Activated naive CD4-positive, alpha-beta T cell treated with anti-CD3 and anti-CD28 coated beads, Interleukin-2, amount 50 U/mL, for 24 hours (primary cell): ENCODE results near the gene SLC3A2.

Experiments used
- H3K27ac Mint-ChIP-seq: one replicate; pipeline ENCODE4 v1.8.0; 2021; ENCODE audit warnings: mild to moderate bottlenecking, mixed read lengths
- H3K27me3 Mint-ChIP-seq: one replicate; pipeline ENCODE4 v1.8.0; 2021; ENCODE audit warnings: mixed read lengths
- H3K36me3 Mint-ChIP-seq: one replicate; pipeline ENCODE4 v1.8.0; 2021; ENCODE audit warnings: mixed read lengths
- H3K4me1 Mint-ChIP-seq: one replicate; pipeline ENCODE4 v1.8.0; 2021; ENCODE audit warnings: mixed read lengths
- H3K4me3 Mint-ChIP-seq: one replicate; pipeline ENCODE4 v1.8.0; 2021; ENCODE audit warnings: mild to moderate bottlenecking, mixed read lengths
- H3K9me3 Mint-ChIP-seq: one replicate; pipeline ENCODE4 v1.8.0; 2021; ENCODE audit warnings: mixed read lengths

SLC3A2 gene

DNA sequence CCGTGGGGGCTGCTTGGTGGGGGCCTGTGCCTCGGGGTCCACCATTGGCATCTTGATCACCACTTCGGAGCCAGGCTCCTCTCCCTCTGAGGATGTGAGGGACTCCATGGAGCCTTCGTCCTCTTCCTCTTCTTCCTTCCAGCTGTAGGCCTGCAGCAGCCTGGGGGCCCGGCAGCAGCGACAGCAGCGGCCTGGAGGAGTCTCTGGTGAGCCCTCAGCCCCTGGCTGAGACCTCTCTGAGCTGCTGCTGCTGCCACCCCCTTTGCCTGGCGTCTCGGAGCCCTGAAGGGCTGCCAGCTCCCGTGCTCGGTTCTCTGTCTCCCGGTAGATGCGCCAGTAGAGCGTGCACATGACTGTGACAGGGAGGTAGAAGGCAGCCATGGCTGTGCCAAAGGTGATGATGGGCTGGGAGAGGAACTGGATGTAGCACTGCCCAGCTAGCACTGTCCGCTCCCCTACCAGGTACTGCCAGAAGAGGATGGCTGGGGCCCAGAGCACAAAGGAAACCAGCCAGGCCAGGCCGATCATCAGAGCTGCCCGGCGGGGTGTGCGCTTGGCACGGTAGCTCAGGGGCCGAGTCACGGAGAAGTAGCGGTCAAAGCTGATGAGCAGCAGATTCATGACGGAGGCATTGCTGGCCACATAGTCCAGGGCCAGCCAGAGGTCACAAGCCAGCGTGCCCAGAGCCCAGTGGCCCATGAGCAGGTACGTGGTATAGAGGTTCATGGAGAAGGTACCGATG lies 29.6 kb downstream of the SLC3A2 start:
- H3K4me3 Mint-ChIP-seq = no peak overlapping the region
- H3K36me3 Mint-ChIP-seq = no peaks in the 10 kb centered on the region
- H3K27ac Mint-ChIP-seq = no peak overlapping the region
- peaks cover 2% of the 10 kb centered on the region for H3K27me3 Mint-ChIP-seq
- H3K9me3 Mint-ChIP-seq = no peaks in the 10 kb centered on the region
- H3K4me1 Mint-ChIP-seq = no peaks in the 10 kb centered on the region

GRCh38 chr11:62911137-62912130 lies 30.7 kb downstream of the SLC3A2 start:
- H3K36me3 Mint-ChIP-seq = no peaks in the 10 kb centered on the region
- no peak overlapping the region for H3K4me3 Mint-ChIP-seq
- no peaks in the 10 kb centered on the region for H3K9me3 Mint-ChIP-seq
- H3K4me1 Mint-ChIP-seq = no peaks in the 10 kb centered on the region
- no peak overlapping the region for H3K27ac Mint-ChIP-seq
- H3K27me3 Mint-ChIP-seq = no peaks in the 10 kb centered on the region

- no peak overlapping the region for H3K4me3 Mint-ChIP-seq
- no peaks in the 10 kb centered on the region for H3K9me3 Mint-ChIP-seq
- no peaks in the 10 kb centered on the region for H3K4me1 Mint-ChIP-seq
- no peak overlapping the region for H3K27ac Mint-ChIP-seq
- no peaks in the 10 kb centered on the region for H3K27me3 Mint-ChIP-seq
- H3K36me3 Mint-ChIP-seq = no peaks in the 10 kb centered on the region
Observed at GRCh38 chr11:62912268-62912667, 31.6 kb downstream of the SLC3A2 start.

DNA sequence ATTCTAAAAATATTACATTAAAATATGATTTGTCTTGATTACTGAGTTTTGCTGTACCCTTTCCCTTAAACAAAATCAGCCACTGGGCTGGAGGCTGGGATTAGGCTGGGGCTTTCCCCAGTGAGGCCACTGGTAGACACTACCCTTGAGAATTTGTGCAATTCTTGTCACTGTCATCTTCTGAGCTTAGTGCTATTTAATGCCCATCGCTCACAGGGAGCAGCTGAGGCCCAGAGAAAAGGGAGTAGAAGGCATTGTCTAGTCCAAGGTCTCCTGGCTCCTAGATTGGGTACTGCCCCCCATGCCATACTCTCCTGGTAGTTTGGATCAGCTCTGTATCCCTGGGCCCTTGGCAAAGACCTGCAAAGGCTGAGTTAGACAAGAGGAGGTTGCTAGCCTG lies 33.7 kb downstream of the SLC3A2 start:
- no peak overlapping the region for H3K4me3 Mint-ChIP-seq

DNA sequence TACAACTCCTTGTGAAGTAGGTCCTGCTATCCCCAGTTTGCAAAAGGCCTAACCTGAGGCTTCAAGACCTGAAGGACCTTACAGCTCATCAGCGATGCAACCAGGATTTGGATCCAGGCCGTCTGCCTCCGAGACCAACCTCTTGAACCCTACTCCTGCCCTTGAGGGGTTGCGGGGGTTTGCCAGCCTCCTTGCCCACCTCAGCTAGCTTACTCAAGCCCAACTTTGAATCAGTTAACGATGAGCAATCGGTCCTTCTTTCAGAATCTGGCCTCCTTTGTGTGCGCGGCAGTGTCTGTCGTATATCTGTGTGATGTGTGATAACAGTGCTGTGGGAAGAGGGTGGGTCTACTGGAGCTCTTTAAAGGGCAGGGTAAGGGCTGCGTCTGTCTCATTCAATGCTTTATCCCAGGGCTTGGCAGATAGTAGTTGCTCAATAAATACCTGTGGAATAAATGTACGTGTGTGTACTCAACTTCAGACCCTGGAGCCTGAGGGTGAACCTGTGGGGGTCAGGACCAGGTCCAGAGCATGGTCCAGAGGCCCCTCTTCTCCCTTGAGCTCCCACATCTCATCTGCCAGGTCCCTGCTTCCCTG lies 37.3 kb downstream of the SLC3A2 start:
- peaks cover 5% of the 10 kb centered on the region for H3K27me3 Mint-ChIP-seq
- no peaks in the 10 kb centered on the region for H3K36me3 Mint-ChIP-seq
- H3K4me3 Mint-ChIP-seq = no peak overlapping the region
- H3K9me3 Mint-ChIP-seq = no peaks in the 10 kb centered on the region
- peaks cover 6% of the 10 kb centered on the region for H3K4me1 Mint-ChIP-seq
- no peak overlapping the region for H3K27ac Mint-ChIP-seq

More for the DNA sequence above, 33.7 kb downstream of the SLC3A2 start:
- no peak overlapping the region for H3K27ac Mint-ChIP-seq
- no peaks in the 10 kb centered on the region for H3K27me3 Mint-ChIP-seq
- no peaks in the 10 kb centered on the region for H3K4me1 Mint-ChIP-seq
- H3K9me3 Mint-ChIP-seq = no peaks in the 10 kb centered on the region
- no peaks in the 10 kb centered on the region for H3K36me3 Mint-ChIP-seq

DNA sequence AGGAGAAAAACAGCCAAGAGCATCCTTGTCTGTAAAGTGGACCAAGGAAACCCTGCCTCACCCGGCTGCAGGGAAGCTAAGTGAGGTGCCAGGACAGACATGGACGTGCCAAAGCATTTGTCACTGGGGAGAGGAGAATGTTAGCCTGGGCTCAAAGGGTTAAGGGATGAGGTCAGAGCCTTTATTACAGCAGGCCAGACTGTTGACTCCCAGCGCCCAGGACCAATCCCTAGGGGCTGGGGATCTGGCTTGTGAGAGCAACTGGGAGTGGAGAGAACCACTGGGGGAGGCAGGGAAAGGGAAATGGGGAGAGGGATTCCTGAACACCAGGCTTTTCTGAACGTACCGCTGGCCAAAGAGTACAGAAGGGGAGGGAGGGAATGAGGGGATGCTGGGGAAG lies 37.8 kb downstream of the SLC3A2 start:
- H3K4me1 Mint-ChIP-seq = peaks cover 8% of the 10 kb centered on the region
- H3K4me3 Mint-ChIP-seq = no peak overlapping the region
- H3K36me3 Mint-ChIP-seq = no peaks in the 10 kb centered on the region
- no peaks in the 10 kb centered on the region for H3K9me3 Mint-ChIP-seq
- peaks cover 6% of the 10 kb centered on the region for H3K27me3 Mint-ChIP-seq
- no peak overlapping the region for H3K27ac Mint-ChIP-seq

DNA sequence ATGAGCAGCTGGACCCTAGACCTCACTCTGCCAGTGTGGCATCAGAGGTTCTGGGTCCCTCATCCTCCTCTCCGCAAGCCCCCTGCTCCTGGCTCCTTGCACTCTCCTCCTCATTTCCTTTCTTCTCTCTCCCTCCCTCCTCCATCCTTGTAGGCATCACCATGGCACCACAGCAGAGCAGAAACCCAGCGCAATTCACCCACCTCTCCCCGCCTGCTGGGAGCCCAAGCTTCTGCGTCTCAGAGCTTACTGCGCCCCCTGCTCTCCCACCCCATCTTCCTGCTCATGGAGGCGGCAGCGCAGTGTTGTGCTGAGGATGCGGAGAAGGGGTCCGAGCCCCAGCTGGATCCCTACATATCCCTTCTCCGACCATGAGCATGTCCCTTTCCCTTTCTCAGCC lies 38.8 kb downstream of the SLC3A2 start:
- Mint-ChIP-seq H3K36me3 (no peaks in the 10 kb centered on the region), H3K27me3 (peaks cover 9% of the 10 kb centered on the region), H3K9me3 (no peaks in the 10 kb centered on the region), H3K27ac (no peak overlapping the region), H3K4me3 (no peak overlapping the region), H3K4me1 (peaks cover 13% of the 10 kb centered on the region)

GRCh38 chr11:62919898-62920640 lies 39.4 kb downstream of the SLC3A2 start:
- Mint-ChIP-seq H3K4me1 (peaks cover 13% of the 10 kb centered on the region), H3K9me3 (no peaks in the 10 kb centered on the region), H3K36me3 (no peaks in the 10 kb centered on the region), H3K27me3 (peaks cover 9% of the 10 kb centered on the region), H3K27ac (no peak overlapping the region), H3K4me3 (no peak overlapping the region)

GRCh38 chr11:62921201-62921572 lies 40.5 kb downstream of the SLC3A2 start, which contains the start of gene CHRM1:
CHRM1 (minus strand) TSS chr11:62921363; CDS start chr11:62911100, 10,263 bp downstream.
- Mint-ChIP-seq H3K9me3 (no peaks in the 10 kb centered on the region), H3K4me3 (no peak within 1 kb of the TSS), H3K27me3 (peaks cover 18% of the 10 kb centered on the region), H3K4me1 (peaks cover 25% of the 10 kb centered on the region), H3K36me3 (no peaks in the 10 kb centered on the region), H3K27ac (no peak within 1 kb of the TSS)

GRCh38 chr11:62921573-62922188 lies 41.0 kb downstream of the SLC3A2 start:
- no peak overlapping the region for H3K27ac Mint-ChIP-seq
- no peaks in the 10 kb centered on the region for H3K36me3 Mint-ChIP-seq
- no peaks in the 10 kb centered on the region for H3K9me3 Mint-ChIP-seq
- H3K27me3 Mint-ChIP-seq = peaks cover 20% of the 10 kb centered on the region
- H3K4me3 Mint-ChIP-seq = no peak overlapping the region
- H3K4me1 Mint-ChIP-seq = peaks cover 27% of the 10 kb centered on the region

- peaks cover 22% of the 10 kb centered on the region for H3K27me3 Mint-ChIP-seq
- no peaks in the 10 kb centered on the region for H3K36me3 Mint-ChIP-seq
- peaks cover 27% of the 10 kb centered on the region for H3K4me1 Mint-ChIP-seq
- peak overlapping the region; percentile 56 for H3K4me3 Mint-ChIP-seq
- H3K27ac Mint-ChIP-seq = no peak overlapping the region
- no peaks in the 10 kb centered on the region for H3K9me3 Mint-ChIP-seq
Observed at GRCh38 chr11:62922189-62922589, 41.5 kb downstream of the SLC3A2 start.

- H3K9me3 Mint-ChIP-seq = no peaks in the 10 kb centered on the region
- H3K27ac Mint-ChIP-seq = no peak overlapping the region
- no peaks in the 10 kb centered on the region for H3K36me3 Mint-ChIP-seq
- peak overlapping the region; percentile 56 for H3K4me3 Mint-ChIP-seq
- H3K4me1 Mint-ChIP-seq = peaks cover 31% of the 10 kb centered on the region
- peaks cover 27% of the 10 kb centered on the region for H3K27me3 Mint-ChIP-seq
Observed at GRCh38 chr11:62922653-62923431, 42.1 kb downstream of the SLC3A2 start.

GRCh38 chr11:62923601-62924411 lies 43.1 kb downstream of the SLC3A2 start:
- Mint-ChIP-seq H3K36me3 (no peaks in the 10 kb centered on the region), H3K9me3 (no peaks in the 10 kb centered on the region), H3K27ac (peak overlapping the region; percentile 77), H3K4me1 (peaks cover 31% of the 10 kb centered on the region), H3K4me3 (peak overlapping the region; percentile 80), H3K27me3 (peaks cover 35% of the 10 kb centered on the region)
